Gastroesophageal sphincter (tissue), 3 donors: ENCODE results near the gene MASTL.

Source experiments
- CTCF ChIP-seq, 4 experiments: fragments of 200-600 bp in 2 of 4; fragments of 450-650 bp in 2 of 4; sonication (generic) in 1 of 4; IDR thresholded peaks; one replicate each; pipeline ENCODE4 v1.5.1; 2017 to 2019; ENCODE audit warnings: antibody characterized with exemption in 4 of 4, mild to moderate bottlenecking in 2 of 4, moderate library complexity in 2 of 4
- POLR2AphosphoS5 ChIP-seq: sonication (generic); formaldehyde crosslinking; IDR thresholded peaks from one replicate; pipeline ENCODE4 v1.6.1; 2017; ENCODE audit warnings: antibody characterized with exemption

DNA sequence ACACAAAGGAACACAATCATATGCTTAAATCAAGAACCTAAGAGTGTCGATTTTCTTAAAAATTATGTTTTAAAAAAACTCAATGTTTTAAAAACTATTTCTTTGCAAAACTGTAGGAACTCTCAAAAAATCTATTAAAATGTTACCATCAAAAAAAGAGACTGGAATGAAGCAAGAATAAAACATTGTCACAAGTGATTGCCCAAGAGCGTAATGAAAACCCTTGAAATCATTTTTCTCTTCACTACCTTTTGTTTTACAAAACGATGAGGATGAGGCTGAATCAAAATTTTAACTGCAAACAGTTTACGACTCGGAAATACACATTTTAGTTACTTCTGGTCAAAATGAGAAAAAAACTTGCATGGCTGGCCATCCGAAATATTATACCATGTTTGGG, 1.8 kb upstream of the MASTL start:
- TF ChIP-seq CTCF (IDR thresholded peaks at IDR 0.05) (no peak), POLR2AphosphoS5 (no peak)
